ENCODE results near the gene LY6G6F. TPM values are rescaled to one million over a fixed set of nuclear protein-coding genes. Genes with fewer than 3 reads are reported as not detected.

The LY6G6F gene
- total and polyA plus RNA-seq, 2 donors (not counting 3 experiments of a cell fraction or from before 2014, with no cell fraction given) = not detected

- no TSS peak for BruUV-seq (replicated peaks)
- Histone ChIP-seq H3K9ac (replicated peaks; ENCODE audit: extremely low read depth, insufficient read depth, low read length) (no peak overlapping the region), H3K9me3 (replicated peaks; ENCODE audit: control insufficient read depth, insufficient read depth, low read length) (no peaks in the 10 kb centered on the region), H3K4me2 (ENCODE audit: insufficient read depth, low read length) (no peak overlapping the region), H3K9me1 (replicated peaks; ENCODE audit: control insufficient read depth, extremely low read depth, insufficient read depth, low read length) (no peaks in the 10 kb centered on the region), H3K4me1 (ENCODE audit: control insufficient read depth, extremely low read depth, insufficient read depth, low read length) (peaks cover 8% of the 10 kb centered on the region), H3K27ac (ENCODE audit: insufficient read depth, low read depth, low read length) (no peak overlapping the region), H2AFZ (ENCODE audit: low read depth, low read length) (no peak overlapping the region), H3K4me3 (replicated peaks in 1 of 3; ENCODE audit: insufficient read depth in 1 of 3, low read depth in 1 of 3, low read length in 3 of 3) (no peak overlapping the region), H3K36me3 (ENCODE audit: control insufficient read depth in 2 of 2, extremely low read depth in 1 of 2, insufficient read depth in 2 of 2, low read length in 2 of 2) (peaks cover 0 to 20% of the 10 kb centered on the region in 2 experiments), H3K79me2 (ENCODE audit: control insufficient read depth, insufficient read depth, low read length) (no peaks in the 10 kb centered on the region), H3K27me3 (ENCODE audit: control insufficient read depth in 2 of 2, insufficient read depth in 2 of 2, low read length in 2 of 2) (no peaks in the 10 kb centered on the region), H4K20me1 (replicated peaks; ENCODE audit: control insufficient read depth, extremely low read depth, insufficient read depth, low read length) (no peaks in the 10 kb centered on the region)
- no peak for DNase-seq (ENCODE audit: low read depth, low spot score)
- dilution Hi-C loops (cut with MboI; ENCODE audit: extremely low pct_ligation_motif_present, low sequenced_read_pairs) = no loop called here
- FAIRE-seq = no peak
- ChIA-PET POLR2A (no interaction called here), CTCF (interaction anchor here (0.6 to 2.0 kb wide), 4 partner anchors 10 to 146 kb away, joined by 3 to 10 read pairs (median 4); no protein-coding TSS in a partner anchor)
- TF ChIP-seq GATA2 (IDR thresholded peaks at IDR 0.05; ENCODE audit: insufficient read depth, insufficient read length, low read depth, low read length) (no peak), FOS (IDR thresholded peaks at IDR 0.05; ENCODE audit: borderline replicate concordance, insufficient read depth, low read length) (no peak), JUN (IDR thresholded peaks at IDR 0.05; ENCODE audit: borderline replicate concordance, insufficient read depth, insufficient read length, low read depth) (no peak), EZH2 (IDR thresholded peaks at IDR 0.05; ENCODE audit: borderline replicate concordance, low read depth, low read length, severe bottlenecking) (no peak), MYC (IDR thresholded peaks at IDR 0.05; ENCODE audit: low read depth, low read length) (no peak), POLR2A (IDR thresholded peaks at IDR 0.05; ENCODE audit: low read depth, low read length) (no peak), POLR2AphosphoS5 (IDR thresholded peaks at IDR 0.05; ENCODE audit: insufficient read depth, low read depth, low read length) (no peak)
- TF ChIP-seq, protein P1, sequence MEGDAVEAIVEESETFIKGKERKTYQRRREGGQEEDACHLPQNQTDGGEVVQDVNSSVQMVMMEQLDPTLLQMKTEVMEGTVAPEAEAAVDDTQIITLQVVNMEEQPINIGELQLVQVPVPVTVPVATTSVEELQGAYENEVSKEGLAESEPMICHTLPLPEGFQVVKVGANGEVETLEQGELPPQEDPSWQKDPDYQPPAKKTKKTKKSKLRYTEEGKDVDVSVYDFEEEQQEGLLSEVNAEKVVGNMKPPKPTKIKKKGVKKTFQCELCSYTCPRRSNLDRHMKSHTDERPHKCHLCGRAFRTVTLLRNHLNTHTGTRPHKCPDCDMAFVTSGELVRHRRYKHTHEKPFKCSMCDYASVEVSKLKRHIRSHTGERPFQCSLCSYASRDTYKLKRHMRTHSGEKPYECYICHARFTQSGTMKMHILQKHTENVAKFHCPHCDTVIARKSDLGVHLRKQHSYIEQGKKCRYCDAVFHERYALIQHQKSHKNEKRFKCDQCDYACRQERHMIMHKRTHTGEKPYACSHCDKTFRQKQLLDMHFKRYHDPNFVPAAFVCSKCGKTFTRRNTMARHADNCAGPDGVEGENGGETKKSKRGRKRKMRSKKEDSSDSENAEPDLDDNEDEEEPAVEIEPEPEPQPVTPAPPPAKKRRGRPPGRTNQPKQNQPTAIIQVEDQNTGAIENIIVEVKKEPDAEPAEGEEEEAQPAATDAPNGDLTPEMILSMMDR (IDR thresholded peaks at IDR 0.05; ENCODE audit: extremely low read depth in 1 of 2, insufficient read depth in 1 of 2, low read depth in 1 of 2, low read length in 2 of 2) = no peak
- TF ChIP-seq, protein P2, sequence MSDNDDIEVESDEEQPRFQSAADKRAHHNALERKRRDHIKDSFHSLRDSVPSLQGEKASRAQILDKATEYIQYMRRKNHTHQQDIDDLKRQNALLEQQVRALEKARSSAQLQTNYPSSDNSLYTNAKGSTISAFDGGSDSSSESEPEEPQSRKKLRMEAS (IDR thresholded peaks at IDR 0.05; ENCODE audit: insufficient read depth, insufficient read length) = no peak
- intact Hi-C loops (cut with micrococcal nuclease) = no loop called here
Observed at GRCh38 chr6:31683591-31683990, 23.1 kb upstream of the LY6G6F start.

Measured in endothelial cell of umbilical vein (primary cell).